H1 (cell line): ENCODE results near the gene SATB2. TPM values are rescaled to one million over a fixed set of nuclear protein-coding genes. Genes with fewer than 3 reads are reported as not detected.

Experiments used
- CTCF ChIA-PET: fragments of 300-600 bp; sonication (Branson Sonifier 250); formaldehyde crosslinking; loops from one replicate; lab custom pipeline; 2021; ENCODE audit not compliant: partially characterized antibody; lab: Charles Lee
- POLR2A ChIA-PET: fragments of 300-600 bp; sonication (Branson Sonifier 250); formaldehyde crosslinking; loops from one replicate; lab custom pipeline; 2021; ENCODE audit warnings: inconsistent platforms; ENCODE audit not compliant: partially characterized antibody; lab: Charles Lee
- DNase-seq, 2 experiments: peaks; one replicate each; pipeline versions ENCODE4 v3.0.0 to v3.0.0-alpha.2; 2010 to 2022; ENCODE audit warnings: low spot score in 2 of 2, low read depth in 1 of 2, mixed read lengths in 1 of 2
- FAIRE-seq: peaks from 2 replicates; lab custom pipeline; 2011; peaks lifted over from hg19 to GRCh38; lab: Jason Lieb, UNC
- H2AFZ ChIP-seq: 2 replicates; pipeline ENCODE4 v1.8.1; 2012; ENCODE audit warnings: low read length, inconsistent platforms
- H2AK5ac ChIP-seq: 2 replicates; pipeline ENCODE4 v1.6.1; 2013; ENCODE audit warnings: low read depth, low read length
- H2BK120ac ChIP-seq: replicated peaks from 2 replicates; pipeline ENCODE3; 2013; ENCODE audit warnings: low read depth, low read length, inconsistent platforms
- H2BK12ac ChIP-seq: 2 replicates; pipeline ENCODE4 v1.6.1; 2013; ENCODE audit warnings: low read depth, low read length
- H2BK15ac ChIP-seq: 2 replicates; pipeline ENCODE4 v1.6.1; 2013; ENCODE audit warnings: low read length
- H2BK20ac ChIP-seq: 2 replicates; pipeline ENCODE4 v1.6.1; 2013; ENCODE audit warnings: low read length
- H2BK5ac ChIP-seq: 2 replicates; pipeline ENCODE4 v1.6.1; 2013; ENCODE audit warnings: low read depth, low read length
- H3K14ac ChIP-seq: 2 replicates; pipeline ENCODE4 v1.6.1; 2013; ENCODE audit warnings: inconsistent platforms; ENCODE audit not compliant: insufficient read length
- H3K18ac ChIP-seq: 2 replicates; pipeline ENCODE4 v1.6.1; 2013; ENCODE audit warnings: low read length; ENCODE audit errors: extremely low read depth
- H3K23ac ChIP-seq: 2 replicates; pipeline ENCODE4 v1.6.1; 2013; ENCODE audit warnings: inconsistent platforms; ENCODE audit not compliant: insufficient read length
- H3K23me2 ChIP-seq: 2 replicates; pipeline ENCODE4 v1.6.1; 2013; ENCODE audit warnings: low read depth, low read length
- H3K27ac ChIP-seq: 2 replicates; pipeline ENCODE4 v1.6.1; 2011; ENCODE audit warnings: low read depth, low read length, inconsistent platforms
- H3K27me3 ChIP-seq, 4 experiments: replicated peaks in 1 of 4; 1 replicate in 1 of 4; 2 replicates in 3 of 4; pipeline versions ENCODE4 v1.6.1 to v1.8.1; 2011 to 2013; ENCODE audit warnings: low read length in 3 of 4, mild to moderate bottlenecking in 3 of 4, inconsistent platforms in 2 of 4, mixed read lengths in 2 of 4, moderate library complexity in 1 of 4; ENCODE audit not compliant: control insufficient read depth in 3 of 4, insufficient read depth in 3 of 4; ENCODE audit errors: extremely low read depth in 1 of 4
- H3K36me3 ChIP-seq, 4 experiments: 2 replicates each; pipeline versions ENCODE4 v1.6.1 to v1.8.1; 2011 to 2013; ENCODE audit warnings: mild to moderate bottlenecking in 4 of 4, low read length in 3 of 4, moderate library complexity in 2 of 4, control low read depth in 1 of 4, inconsistent platforms in 1 of 4; ENCODE audit not compliant: insufficient read depth in 4 of 4, control insufficient read depth in 2 of 4
- H3K4ac ChIP-seq: replicated peaks from 2 replicates; pipeline ENCODE3; 2013; ENCODE audit warnings: low read length, low read depth, mixed read lengths, inconsistent platforms; ENCODE audit not compliant: insufficient read length
- H3K4me1 ChIP-seq, 4 experiments: replicated peaks in 1 of 4; 1 replicate in 1 of 4; 2 replicates in 3 of 4; pipeline versions ENCODE4 v1.6.1 to v1.8.1; 2011 to 2013; ENCODE audit warnings: low read length in 3 of 4, inconsistent platforms in 2 of 4, mixed read lengths in 1 of 4; ENCODE audit not compliant: insufficient read depth in 4 of 4, control insufficient read depth in 3 of 4
- H3K4me2 ChIP-seq, 2 experiments: 2 replicates each; pipeline versions ENCODE4 v1.6.1 to v1.8.1; 2011 to 2013; ENCODE audit warnings: low read depth in 2 of 2, low read length in 2 of 2, control low read depth in 1 of 2, inconsistent platforms in 1 of 2, mild to moderate bottlenecking in 1 of 2; ENCODE audit not compliant: insufficient read depth in 1 of 2
- H3K4me3 ChIP-seq, 4 experiments: fragments of 200-600, 300-600 bp in 1 of 4; sonication (generic), shearing (Covaris generic), sonication (Bioruptor Twin) in 1 of 4; 2 replicates each; pipeline versions ENCODE4 v1.5.1 to v1.8.1; 2011 to 2016; ENCODE audit warnings: low read length in 4 of 4, low read depth in 3 of 4, control low read depth in 2 of 4, inconsistent platforms in 2 of 4, mild to moderate bottlenecking in 2 of 4, mixed read lengths in 1 of 4, moderate library complexity in 1 of 4; ENCODE audit not compliant: insufficient read depth in 2 of 4; ENCODE audit errors: extremely low read depth in 1 of 4
- H3K56ac ChIP-seq: replicated peaks from 2 replicates; pipeline ENCODE3; 2013; ENCODE audit warnings: low read depth, mild to moderate bottlenecking, mixed read lengths, low read length, inconsistent platforms; ENCODE audit not compliant: insufficient read length
- H3K79me1 ChIP-seq: 2 replicates; pipeline ENCODE4 v1.6.1; 2013; ENCODE audit warnings: low read depth, low read length, control low read depth
- H3K79me2 ChIP-seq, 2 experiments: 2 replicates each; pipeline versions ENCODE4 v1.6.1 to v1.8.1; 2012 to 2013; ENCODE audit warnings: low read length in 2 of 2, mild to moderate bottlenecking in 2 of 2, inconsistent platforms in 1 of 2; ENCODE audit not compliant: insufficient read depth in 2 of 2, control insufficient read depth in 1 of 2
- H3K9ac ChIP-seq, 4 experiments: replicated peaks in 1 of 4; 1 replicate in 1 of 4; 2 replicates in 3 of 4; pipeline versions ENCODE4 v1.6.1 to v1.8.1; 2011 to 2013; ENCODE audit warnings: low read depth in 3 of 4, low read length in 3 of 4, control low read depth in 2 of 4, mild to moderate bottlenecking in 2 of 4, moderate library complexity in 2 of 4, inconsistent platforms in 1 of 4; ENCODE audit errors: extremely low read depth in 1 of 4
- H3K9me3 ChIP-seq, 2 experiments: 2 replicates each; pipeline versions ENCODE4 v1.6.1 to v1.8.1; 2012 to 2013; ENCODE audit warnings: mild to moderate bottlenecking in 2 of 2, moderate library complexity in 2 of 2, control low read depth in 1 of 2, inconsistent platforms in 1 of 2, low read depth in 1 of 2, low read length in 1 of 2, mixed read lengths in 1 of 2; ENCODE audit not compliant: insufficient read depth in 2 of 2
- H4K20me1 ChIP-seq, 2 experiments: replicated peaks in 1 of 2; 2 replicates each; pipeline versions ENCODE3 to v1.8.1; 2011 to 2013; ENCODE audit warnings: inconsistent platforms in 2 of 2, low read length in 2 of 2, mild to moderate bottlenecking in 1 of 2; ENCODE audit not compliant: insufficient read depth in 2 of 2, control insufficient read depth in 1 of 2
- H4K5ac ChIP-seq: 2 replicates; pipeline ENCODE4 v1.6.1; 2013; ENCODE audit warnings: low read length, low read depth, mixed read lengths, inconsistent platforms; ENCODE audit not compliant: insufficient read length
- H4K8ac ChIP-seq: 2 replicates; pipeline ENCODE4 v1.8.0; 2013; ENCODE audit warnings: mild to moderate bottlenecking, moderate library complexity, low read length, inconsistent platforms; ENCODE audit not compliant: insufficient read depth; ENCODE audit errors: extremely low read depth
- H4K91ac ChIP-seq: replicated peaks from 2 replicates; pipeline ENCODE3; 2013; ENCODE audit warnings: low read length, mixed read lengths, inconsistent platforms; ENCODE audit not compliant: insufficient read length
- ASH2L ChIP-seq: fragments of 200-600, 300-600 bp; sonication (generic); IDR thresholded peaks from one replicate; pipeline ENCODE4 v1.7.1; 2017; ENCODE audit warnings: low read length
- EP300 ChIP-seq, 2 experiments: IDR thresholded peaks; 1 replicate in 1 of 2; 2 replicates in 1 of 2; pipeline ENCODE4 v1.6.1; 2011 to 2012; ENCODE audit warnings: low read depth in 2 of 2, low read length in 2 of 2, mild to moderate bottlenecking in 2 of 2, borderline replicate concordance in 1 of 2, inconsistent platforms in 1 of 2, moderate library complexity in 1 of 2
- FOSL1 ChIP-seq: IDR thresholded peaks from 2 replicates; pipeline ENCODE4 v1.6.1; 2011; ENCODE audit warnings: mild to moderate bottlenecking, low read depth, low read length, moderate library complexity; ENCODE audit not compliant: insufficient read depth
- GTF2F1 ChIP-seq: IDR thresholded peaks from 2 replicates; pipeline ENCODE4 v1.6.1; 2012; ENCODE audit warnings: low read depth, low read length, improper control_type of control experiment, borderline replicate concordance
- HDAC2 ChIP-seq, 2 experiments: fragments of 300-600 bp in 1 of 2; sonication (generic) in 1 of 2; IDR thresholded peaks; 2 replicates each; pipeline ENCODE4 v1.6.1; 2011 to 2012; ENCODE audit warnings: low read depth in 2 of 2, low read length in 2 of 2, mild to moderate bottlenecking in 2 of 2, moderate library complexity in 2 of 2, borderline replicate concordance in 1 of 2, inconsistent platforms in 1 of 2
- MAX ChIP-seq: IDR thresholded peaks from 2 replicates; pipeline ENCODE4 v1.6.1; 2012; ENCODE audit warnings: inconsistent platforms
- RBBP5 ChIP-seq: IDR thresholded peaks from 2 replicates; pipeline ENCODE4 v1.7.1; 2012; ENCODE audit warnings: low read depth, mild to moderate bottlenecking, inconsistent platforms, low read length, moderate library complexity, borderline replicate concordance
- SIRT6 ChIP-seq: IDR thresholded peaks from one replicate; pipeline ENCODE4 v1.7.1; 2012; ENCODE audit warnings: low read length, inconsistent platforms
- TAF1 ChIP-seq: IDR thresholded peaks from 2 replicates; pipeline ENCODE4 v1.6.1; 2011; ENCODE audit warnings: mild to moderate bottlenecking, low read depth, low read length
- TBP ChIP-seq: IDR thresholded peaks from 2 replicates; pipeline ENCODE4 v1.6.1; 2011; ENCODE audit warnings: low read depth, low read length, improper control_type of control experiment
- TCF12 ChIP-seq: IDR thresholded peaks from 2 replicates; pipeline ENCODE4 v1.6.1; 2011; ENCODE audit warnings: low read depth, mild to moderate bottlenecking, low read length
- TEAD4 ChIP-seq: IDR thresholded peaks from 2 replicates; pipeline ENCODE4 v1.6.1; 2012; ENCODE audit warnings: low read depth, low read length, inconsistent platforms, mixed read lengths
- WGBS, 2 experiments: shearing (Covaris generic) in 1 of 2; methylation state at CpG; one replicate each; pipeline versions ENCODE4 v1.1.6 to v1.1.7; 2013 to 2015; ENCODE audit warnings: low lambda C conversion rate in 2 of 2, mixed read lengths in 2 of 2, inconsistent platforms in 1 of 2, low coverage in 1 of 2, missing lambda C conversion rate in 1 of 2; ENCODE audit not compliant: insufficient replicate concordance in 2 of 2, insufficient coverage in 1 of 2, insufficient read length in 1 of 2; ENCODE audit errors: extremely low coverage in 1 of 2, missing lambda C conversion rate in 1 of 2; 5-methylcytosine and 5-hydroxymethylcytosine counted together
- polyA plus RNA-seq, 7 experiments: library from polyadenylated mRNA; depleted of rRNA in 3 of 7; stranded (reverse) in 5 of 7; unstranded in 2 of 7; fragments of >200 nt in 5 of 7; fragments of 200-250 nt in 2 of 7; gene quantifications; 1 replicate in 5 of 7; 2 replicates in 1 of 7; 4 replicates in 1 of 7; pipeline versions ENCODE4 v1.2.1 to v1.2.3, GENCODE V29; 2011 to 2013; ENCODE audit warnings: missing spikeins in 2 of 7, mixed read lengths in 2 of 7
- total RNA-seq: library from RNA; stranded (reverse); fragmentation: NEBNext Ultra II Directional; extraction: Animal tissue kit (Norgen Biotek cat#: 25700); gene quantifications from 2 replicates; pipeline ENCODE4 v1.2.1, GENCODE V29; 2021

Gene SATB2
- total and polyA plus RNA-seq, 2 of the 8 experiments (the other 6 are each of a cell fraction or from before 2014, with no cell fraction given) = 1.3 to 5.7 TPM

GRCh38 chr2:199462347-199462955 is 4.7 kb upstream of the SATB2 start:
- no peak overlapping the region for H4K5ac ChIP-seq
- no peaks in the 10 kb centered on the region for H3K9me3 ChIP-seq
- H3K23ac ChIP-seq = no peak overlapping the region
- 0 out of 2 replicates have a peak overlapping the region, but pooled peaks have one; percentile 32 for H3K18ac ChIP-seq
- H3K4me2 ChIP-seq = peak overlapping the region; percentile 63 to 85
- peak overlapping the region; percentile 32 to 65 (median 50) for H3K4me3 ChIP-seq
- no peaks in the 10 kb centered on the region for H3K79me2 ChIP-seq
- H4K91ac ChIP-seq = no peak overlapping the region
- no peak overlapping the region for H2BK15ac ChIP-seq
- H3K27me3 ChIP-seq = peaks cover 44 to 83% (median 66%) of the 10 kb centered on the region in 4 experiments
- H2BK12ac ChIP-seq = peak overlapping the region; percentile 50; the same call in 1 of the 2 replicates
- no peak overlapping the region for H2BK120ac ChIP-seq
- H2BK20ac ChIP-seq = peak overlapping the region; percentile 90; the same call in 1 of the 2 replicates
- H2AFZ ChIP-seq = no peak overlapping the region; the same call in 1 of the 2 replicates
- 2% methylated on average over 26 of the region's 46 CpGs; no CpG with 5 or more reads in 1 of the 2 experiments for WGBS, 2 experiments
- H3K4me1 ChIP-seq = peaks cover 0 to 32% (median 11%) of the 10 kb centered on the region in 4 experiments; a peak in 6 of 7 replicates
- H3K9ac ChIP-seq = no peak overlapping the region
- no peak overlapping the region for H2AK5ac ChIP-seq
- CTCF ChIA-PET = interaction anchor here (0.7 to 12.1 kb wide), 6 partner anchors 9 to 132 kb away, joined by 3 to 298 read pairs (median 4); no protein-coding TSS in a partner anchor
- peaks cover 40% of the 10 kb centered on the region for H3K23me2 ChIP-seq
- peak overlapping the region; percentile 35; the same call in 1 of the 2 replicates for H2BK5ac ChIP-seq
- FAIRE-seq (no peak), DNase-seq (peak in 1 of 2 experiments; percentile 78)
- no peak overlapping the region for H3K56ac ChIP-seq
- no peak overlapping the region for H3K27ac ChIP-seq
- H3K79me1 ChIP-seq = no peaks in the 10 kb centered on the region
- H3K4ac ChIP-seq = no peak overlapping the region
- no peak overlapping the region for H4K8ac ChIP-seq
- POLR2A ChIA-PET = interaction anchor here (0.9 kb wide), 1 partner anchor 9 kb away, joined by 3 read pairs; no protein-coding TSS in a partner anchor
- H3K36me3 ChIP-seq = peaks cover 0 to 5% (median 0%) of the 10 kb centered on the region in 4 experiments; a peak in 1 of 8 replicates
- peaks cover 2 to 5% of the 10 kb centered on the region in 2 experiments for H4K20me1 ChIP-seq
- H3K14ac ChIP-seq = no peak overlapping the region
- no peak for TF ChIP-seq EP300 (IDR thresholded peaks at IDR 0.05; ENCODE audit: borderline replicate concordance in 1 of 2, low read depth in 2 of 2, low read length in 2 of 2)
- no peak for TF ChIP-seq SIRT6
- TF ChIP-seq MAX = 0 out of 2 replicates have a peak, but pooled peaks have one; percentile 6
- no peak for TF ChIP-seq HDAC2 (IDR thresholded peaks at IDR 0.05; ENCODE audit: borderline replicate concordance in 1 of 2, low read depth in 2 of 2, low read length in 2 of 2)
- no peak; the same call in 1 of the 2 replicates for TF ChIP-seq RBBP5
- peak; percentile 20 for TF ChIP-seq ASH2L
- no peak for TF ChIP-seq TCF12
- no peak for TF ChIP-seq TAF1
- TF ChIP-seq FOSL1 = no peak
- no peak for TF ChIP-seq GTF2F1
- TF ChIP-seq TBP = no peak
- TF ChIP-seq TEAD4 = no peak
